BE2C (cell line): ENCODE results near the gene HHAT.

Source experiments
- DNase-seq: peaks from one replicate; pipeline ENCODE4 v3.0.0-alpha.2; 2020
- H3K27me3 ChIP-seq: fragments of 250-450 bp; sonication (Bioruptor Pico); 2 replicates; pipeline ENCODE4 v1.5.1; 2020; ENCODE audit warnings: mild to moderate bottlenecking
- H3K36me3 ChIP-seq: fragments of 250-450 bp; sonication (Bioruptor Pico); 2 replicates; pipeline ENCODE4 v1.5.1; 2020; ENCODE audit warnings: mild to moderate bottlenecking
- H3K4me1 ChIP-seq: fragments of 250-450 bp; sonication (Bioruptor Pico); 2 replicates; pipeline ENCODE4 v1.5.1; 2020
- H3K4me3 ChIP-seq: 2 replicates; pipeline ENCODE4 v1.5.1; 2011; ENCODE audit warnings: low read depth, low read length
- H3K9me3 ChIP-seq: fragments of 250-450 bp; sonication (Bioruptor Pico); 2 replicates; pipeline ENCODE4 v1.5.1; 2020
- TF ChIP-seq, protein P1 (sequence below): IDR thresholded peaks from 2 replicates; pipeline ENCODE4 v1.5.1; 2012; ENCODE audit warnings: mild to moderate bottlenecking, low read depth, low read length

Gene HHAT

DNA sequence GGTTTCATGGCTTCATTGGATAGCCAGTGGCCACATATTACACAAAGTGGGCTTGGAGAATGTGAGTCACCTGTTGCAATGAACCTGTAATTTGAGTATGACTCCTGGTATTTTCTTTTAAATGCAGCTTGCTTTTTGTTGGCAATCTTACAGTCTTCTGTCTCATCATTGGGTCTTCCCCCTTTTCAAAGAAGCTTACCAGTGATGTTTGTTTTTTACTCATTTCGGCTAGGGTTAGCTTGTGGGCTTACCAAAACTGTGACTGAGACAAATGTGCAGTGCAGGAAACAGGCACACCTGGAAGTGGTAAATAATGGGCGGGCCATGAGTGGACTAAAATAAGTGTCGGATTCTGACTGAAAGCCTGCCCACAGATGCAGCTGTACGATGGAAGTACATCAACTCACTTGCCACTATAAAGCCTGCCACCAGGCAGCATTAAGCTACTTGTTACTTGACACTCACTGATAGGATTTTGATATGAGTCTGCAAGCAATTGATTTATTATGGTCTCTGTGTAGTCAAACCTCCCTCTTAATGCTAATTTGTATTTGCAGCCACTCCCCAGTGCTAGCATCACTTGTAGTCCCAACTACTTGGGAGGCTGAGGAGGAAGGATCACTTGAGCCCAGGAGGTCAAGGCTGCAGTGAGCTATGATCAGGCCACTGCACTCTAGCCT is 4.2 kb downstream of the HHAT start:
- Histone ChIP-seq H3K27me3 (no peaks in the 10 kb centered on the region), H3K4me1 (peaks cover 7% of the 10 kb centered on the region), H3K36me3 (no peaks in the 10 kb centered on the region), H3K4me3 (no peak overlapping the region), H3K9me3 (no peaks in the 10 kb centered on the region)
- TF ChIP-seq, protein P1, sequence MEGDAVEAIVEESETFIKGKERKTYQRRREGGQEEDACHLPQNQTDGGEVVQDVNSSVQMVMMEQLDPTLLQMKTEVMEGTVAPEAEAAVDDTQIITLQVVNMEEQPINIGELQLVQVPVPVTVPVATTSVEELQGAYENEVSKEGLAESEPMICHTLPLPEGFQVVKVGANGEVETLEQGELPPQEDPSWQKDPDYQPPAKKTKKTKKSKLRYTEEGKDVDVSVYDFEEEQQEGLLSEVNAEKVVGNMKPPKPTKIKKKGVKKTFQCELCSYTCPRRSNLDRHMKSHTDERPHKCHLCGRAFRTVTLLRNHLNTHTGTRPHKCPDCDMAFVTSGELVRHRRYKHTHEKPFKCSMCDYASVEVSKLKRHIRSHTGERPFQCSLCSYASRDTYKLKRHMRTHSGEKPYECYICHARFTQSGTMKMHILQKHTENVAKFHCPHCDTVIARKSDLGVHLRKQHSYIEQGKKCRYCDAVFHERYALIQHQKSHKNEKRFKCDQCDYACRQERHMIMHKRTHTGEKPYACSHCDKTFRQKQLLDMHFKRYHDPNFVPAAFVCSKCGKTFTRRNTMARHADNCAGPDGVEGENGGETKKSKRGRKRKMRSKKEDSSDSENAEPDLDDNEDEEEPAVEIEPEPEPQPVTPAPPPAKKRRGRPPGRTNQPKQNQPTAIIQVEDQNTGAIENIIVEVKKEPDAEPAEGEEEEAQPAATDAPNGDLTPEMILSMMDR, result no peak
- DNase-seq, result no peak

DNA sequence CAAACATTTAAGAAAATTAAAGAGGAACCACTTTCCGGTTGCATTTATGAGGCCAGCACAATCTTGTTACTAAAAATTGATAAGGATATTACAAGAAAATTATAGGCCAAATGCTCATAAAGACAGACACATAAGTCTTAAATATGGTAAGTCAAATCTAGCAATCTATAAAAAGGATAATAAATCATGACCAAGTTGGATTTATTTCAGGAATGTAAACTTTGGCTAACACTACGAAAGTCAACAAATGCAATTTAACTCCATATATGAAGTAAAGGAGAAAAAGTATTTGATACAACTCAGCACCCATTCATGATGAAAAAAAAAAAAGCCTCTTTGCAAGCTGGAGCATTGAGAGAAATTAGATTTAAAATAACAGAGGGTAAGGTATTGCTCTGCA is 6.3 kb downstream of the HHAT start:
- peaks cover under 1% of the 10 kb centered on the region; the same call in 1 of the 2 replicates for H3K4me1 ChIP-seq
- no peaks in the 10 kb centered on the region for H3K9me3 ChIP-seq
- H3K27me3 ChIP-seq, result no peaks in the 10 kb centered on the region
- DNase-seq, result no peak
- no peaks in the 10 kb centered on the region for H3K36me3 ChIP-seq
- TF ChIP-seq, protein P1, result no peak
- no peak overlapping the region for H3K4me3 ChIP-seq

DNA sequence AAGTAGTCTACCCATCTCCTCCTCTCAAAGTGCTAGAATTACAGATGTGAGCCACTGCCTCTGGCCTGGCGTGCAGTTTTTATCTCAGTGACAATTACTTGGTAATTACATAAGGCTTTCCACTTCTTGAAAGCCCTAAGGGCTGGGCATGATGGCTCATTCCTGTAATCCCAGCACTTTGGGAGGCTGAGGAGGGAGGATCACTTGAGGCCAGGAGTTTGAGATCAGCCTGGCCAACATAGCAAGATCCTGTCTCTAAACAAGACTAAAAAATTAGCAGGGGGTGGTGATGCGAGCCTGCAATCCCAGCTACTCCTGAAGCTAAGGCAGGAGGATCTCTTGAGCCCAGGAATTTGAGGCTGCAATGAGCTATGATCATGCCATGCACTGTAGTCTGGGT is 7.7 kb downstream of the HHAT start:
- no peak overlapping the region for H3K4me3 ChIP-seq
- TF ChIP-seq, protein P1, result no peak
- no peak for DNase-seq
- no peaks in the 10 kb centered on the region for H3K36me3 ChIP-seq
- no peaks in the 10 kb centered on the region for H3K4me1 ChIP-seq
- no peaks in the 10 kb centered on the region for H3K9me3 ChIP-seq
- no peaks in the 10 kb centered on the region for H3K27me3 ChIP-seq

DNA sequence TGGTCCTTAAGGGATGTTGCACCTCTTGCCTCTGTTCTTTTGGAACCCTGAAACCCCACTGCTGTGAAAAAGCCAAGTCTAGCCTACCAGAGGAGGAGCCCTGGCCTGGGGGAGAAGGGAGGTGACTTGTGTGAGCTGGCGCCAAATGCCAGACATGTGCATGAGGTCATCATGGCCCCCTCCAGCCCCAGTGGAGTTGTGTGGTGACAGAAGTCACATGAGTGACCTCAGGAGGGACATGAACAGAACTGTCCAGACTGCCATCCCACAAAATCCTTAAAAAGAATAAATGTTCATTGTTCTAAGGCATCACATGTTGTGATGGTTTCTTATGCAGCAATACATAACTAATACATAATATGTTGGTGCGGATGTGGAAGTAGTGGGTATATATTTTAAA is 10.8 kb downstream of the HHAT start:
- no peak for DNase-seq
- no peaks in the 10 kb centered on the region for H3K36me3 ChIP-seq
- no peak overlapping the region for H3K4me3 ChIP-seq
- peaks cover 12% of the 10 kb centered on the region for H3K4me1 ChIP-seq
- H3K27me3 ChIP-seq, result no peaks in the 10 kb centered on the region
- TF ChIP-seq, protein P1, result no peak
- H3K9me3 ChIP-seq, result no peaks in the 10 kb centered on the region

DNA sequence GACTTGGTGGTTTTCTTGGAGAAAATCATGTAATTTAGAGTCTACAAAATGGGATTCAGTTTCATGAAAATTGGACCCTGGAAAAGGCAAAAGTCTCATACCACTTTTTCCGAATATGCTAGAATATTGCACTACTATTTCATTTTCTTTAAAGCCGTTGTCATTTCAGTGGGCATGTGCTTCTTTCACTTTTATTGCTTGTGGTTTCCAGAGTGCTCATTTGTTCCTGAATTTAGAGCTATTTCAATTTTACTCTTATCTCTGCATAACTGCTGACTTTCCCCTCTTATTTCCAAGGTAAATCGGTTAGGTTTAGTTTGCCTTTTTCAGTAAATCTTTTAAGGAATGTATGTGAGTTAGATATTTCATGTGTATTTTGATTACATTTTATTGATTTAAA is 11.6 kb downstream of the HHAT start:
- H3K36me3 ChIP-seq, result no peaks in the 10 kb centered on the region
- H3K4me1 ChIP-seq, result peaks cover 12% of the 10 kb centered on the region
- no peaks in the 10 kb centered on the region for H3K27me3 ChIP-seq
- no peaks in the 10 kb centered on the region for H3K9me3 ChIP-seq
- DNase-seq, result no peak
- H3K4me3 ChIP-seq, result no peak overlapping the region
- TF ChIP-seq, protein P1, result no peak

DNA sequence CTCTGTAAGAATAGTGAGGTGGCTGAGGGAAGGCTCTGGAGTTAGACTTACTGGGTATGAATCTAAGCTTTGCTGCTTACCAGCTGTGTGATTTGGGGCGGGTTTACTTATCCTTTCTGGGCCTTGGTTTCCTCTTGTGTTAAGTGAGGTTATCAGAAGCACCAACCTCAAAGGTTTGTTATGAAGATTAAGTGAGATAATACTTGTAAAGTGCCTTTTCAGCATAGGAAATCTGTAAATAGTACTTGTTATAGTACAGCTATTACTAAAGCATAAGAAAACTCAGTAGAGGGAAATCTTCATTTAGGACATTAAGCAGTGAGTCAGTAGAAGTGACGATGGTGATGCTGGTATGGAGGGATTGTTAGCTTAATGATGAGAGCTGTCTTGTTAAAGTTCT is 12.1 kb downstream of the HHAT start:
- H3K36me3 ChIP-seq, result no peaks in the 10 kb centered on the region
- TF ChIP-seq, protein P1, result no peak
- no peak for DNase-seq
- H3K9me3 ChIP-seq, result no peaks in the 10 kb centered on the region
- H3K4me1 ChIP-seq, result peaks cover 12% of the 10 kb centered on the region
- H3K27me3 ChIP-seq, result no peaks in the 10 kb centered on the region
- no peak overlapping the region for H3K4me3 ChIP-seq
